ENCODE results near the gene SERTAD4.
"Not testable (repeated sequence)": the region's sequence is repeated elsewhere in the genome, so short reads cannot be mapped to it uniquely, and the experiment has no call there.

Gene SERTAD4

DNA sequence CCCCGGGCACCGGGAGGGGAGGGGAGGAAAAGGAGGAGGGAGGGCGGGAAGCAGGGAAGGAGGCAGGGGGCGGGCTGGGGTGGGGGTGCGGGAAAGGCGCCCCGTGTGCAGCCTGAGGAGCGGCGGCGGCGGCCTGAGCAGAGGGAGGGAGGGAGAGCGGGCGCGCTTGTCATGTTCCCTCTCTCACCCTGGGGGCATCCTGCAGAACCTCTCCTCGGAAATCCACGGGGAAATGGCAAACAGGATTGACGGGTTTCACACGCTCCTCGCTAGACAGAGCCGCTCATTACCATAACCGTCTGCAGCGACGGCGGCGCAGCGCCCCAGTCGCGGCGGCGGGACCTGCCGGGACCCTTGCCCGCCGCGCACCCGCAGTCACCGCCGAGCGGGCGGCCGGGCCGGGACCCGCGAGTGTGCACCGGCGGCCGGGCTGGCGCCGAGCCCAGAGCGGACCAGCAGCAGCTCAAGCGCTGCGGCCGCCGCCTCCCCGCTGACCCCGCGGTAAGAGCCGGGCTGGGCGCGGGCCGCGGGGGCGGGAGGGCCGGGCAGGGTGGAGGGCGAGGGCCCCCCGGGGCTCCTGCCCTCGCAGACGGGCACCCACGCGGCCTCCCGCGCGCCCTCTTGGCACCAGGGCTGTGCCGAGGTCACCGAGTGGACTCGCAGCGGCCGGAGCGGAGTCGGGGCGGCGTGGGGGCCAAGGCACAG lies at the start of gene SERTAD4:
Gene SERTAD4, plus strand, starts transcription at position 286 of the 705 bp plus-strand sequence. CDS start 5,165 bp downstream, outside the sequence.
- peak; percentile 39 for DNase-seq

GRCh38 chr1:210185063-210185462 lies 47.5 kb upstream of the SERTAD4 start:
- DNase-seq: no peak

DNA sequence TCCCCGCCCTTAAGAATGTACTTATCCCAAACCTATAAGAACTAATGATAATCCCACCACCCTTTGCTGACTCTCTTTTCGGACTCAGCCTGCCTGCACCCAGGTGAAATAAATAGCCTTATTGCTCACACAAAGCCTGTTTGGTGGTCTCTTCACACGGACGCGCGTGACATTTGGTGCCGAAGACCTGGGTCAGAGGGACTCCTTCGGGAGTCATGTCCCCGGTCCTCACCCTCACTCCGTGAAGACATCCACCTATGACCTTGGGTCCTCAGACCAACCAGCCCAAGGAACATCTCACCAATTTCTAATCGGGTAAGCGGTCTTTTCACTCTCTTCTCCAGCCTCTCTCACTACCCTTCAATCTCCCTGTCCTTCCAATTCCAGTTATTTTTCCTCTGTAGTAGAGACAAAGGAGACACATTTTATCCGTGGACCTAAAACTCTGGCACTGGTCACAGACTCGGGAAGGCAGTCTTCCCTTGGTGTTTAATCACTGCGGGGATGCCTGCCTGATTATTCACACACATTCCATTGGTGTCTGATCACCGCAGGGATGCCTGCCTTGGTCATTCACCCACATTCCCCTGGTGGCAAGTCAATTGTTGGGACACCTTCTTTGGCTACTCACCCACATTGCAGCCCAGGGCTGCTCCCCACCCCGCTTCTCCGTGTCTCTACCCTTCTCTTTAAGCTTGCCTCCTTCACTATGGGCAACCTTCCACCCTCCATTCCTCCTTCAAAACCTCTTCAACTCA lies 44.6 kb upstream of the SERTAD4 start:
- peak; percentile 74 for DNase-seq

GRCh38 chr1:210189426-210189825 lies 43.2 kb upstream of the SERTAD4 start:
- DNase-seq: no peak

DNA sequence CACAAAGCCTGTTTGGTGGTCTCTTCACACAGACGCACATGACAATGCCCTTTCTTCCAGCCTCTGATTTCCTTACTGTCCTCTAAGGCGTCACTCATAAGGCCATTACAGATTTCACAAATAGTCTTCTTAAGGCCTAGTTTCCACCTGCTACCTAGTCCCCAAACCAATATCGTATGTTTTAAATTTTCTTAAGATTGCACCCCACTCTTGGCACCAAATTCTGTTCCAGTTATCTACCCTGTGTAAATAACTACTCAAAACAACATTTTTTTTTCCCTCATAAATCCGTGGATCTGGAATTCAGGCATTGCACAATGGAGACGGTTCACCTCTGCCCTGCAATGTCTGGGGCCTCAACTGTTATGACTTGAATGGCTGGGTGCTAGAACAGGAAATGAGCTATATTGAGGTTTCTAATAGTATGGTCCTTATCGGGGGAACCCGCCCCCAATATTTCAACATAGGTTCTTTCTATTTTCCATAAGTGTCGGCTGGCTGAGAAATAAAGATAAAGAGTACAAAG lies 36.9 kb upstream of the SERTAD4 start:
- no peak for DNase-seq

DNA sequence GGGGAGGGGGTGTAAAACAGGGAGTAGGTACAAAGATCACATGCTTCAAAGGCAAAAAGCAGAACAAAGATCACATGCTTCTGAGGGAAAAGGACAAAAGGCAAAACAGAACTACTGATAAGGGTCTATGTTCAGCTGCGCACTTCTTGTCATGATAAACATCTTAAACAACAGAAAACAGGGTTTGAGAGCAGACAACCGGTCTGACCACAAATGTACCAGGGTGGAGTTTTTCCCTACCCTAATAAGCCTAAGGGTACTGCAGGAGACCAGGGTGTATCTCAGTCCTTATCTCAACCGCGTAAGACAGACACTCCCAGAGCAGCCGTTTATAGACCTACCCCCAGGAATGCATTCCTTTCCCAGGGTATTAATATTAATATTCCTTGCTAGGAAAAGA lies 36.3 kb upstream of the SERTAD4 start:
- not testable (repeated sequence) for DNase-seq

- DNase-seq: no peak
Observed at GRCh38 chr1:210198840-210199239, 33.8 kb upstream of the SERTAD4 start.

GRCh38 chr1:210200124-210200736 lies 32.4 kb upstream of the SERTAD4 start:
- no peak for DNase-seq

GRCh38 chr1:210201681-210202080 lies 30.9 kb upstream of the SERTAD4 start:
- no peak for DNase-seq

- DNase-seq: no peak
Observed at GRCh38 chr1:210207597-210208450, 24.8 kb upstream of the SERTAD4 start.

DNA sequence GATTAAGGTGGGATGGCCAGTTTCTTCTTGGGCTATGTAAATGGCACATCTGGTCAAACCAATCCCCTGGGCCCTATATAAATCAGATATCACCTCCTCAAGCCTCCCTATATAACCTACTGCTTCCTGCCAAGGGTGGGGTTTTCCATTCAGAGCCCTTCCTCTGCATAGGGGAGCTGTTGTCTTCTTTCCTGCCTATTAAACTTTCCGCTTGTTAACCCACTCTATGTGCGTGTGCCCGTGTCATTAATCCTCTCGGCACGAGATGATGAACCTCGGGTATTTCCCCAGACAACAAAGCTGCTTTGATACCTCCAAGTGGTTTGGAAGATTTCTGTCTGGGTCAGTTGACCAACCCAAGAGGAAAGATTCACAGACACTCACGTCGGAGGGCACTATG lies 19.3 kb upstream of the SERTAD4 start:
- DNase-seq: no peak

GRCh38 chr1:210214573-210215409 lies 17.8 kb upstream of the SERTAD4 start:
- DNase-seq: no peak

DNA sequence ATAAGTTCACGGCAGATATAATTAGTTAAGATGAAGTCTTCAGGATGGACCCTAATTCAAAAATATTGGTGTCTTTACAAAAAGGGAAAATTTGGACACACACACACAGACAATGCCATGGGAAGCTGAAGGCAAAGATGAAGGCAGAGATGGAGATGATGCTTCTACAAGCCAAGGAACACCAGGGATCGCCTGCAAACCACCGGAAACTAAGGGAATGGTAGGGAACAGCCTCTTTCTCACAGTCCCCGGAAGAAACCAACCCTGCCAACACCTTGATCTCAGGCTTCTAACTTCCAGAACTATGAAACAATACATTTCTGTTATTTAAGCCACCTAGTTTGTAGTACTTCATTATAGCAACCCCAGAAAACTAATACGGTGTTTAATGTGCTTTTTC lies 15.1 kb upstream of the SERTAD4 start:
- no peak for DNase-seq

DNA sequence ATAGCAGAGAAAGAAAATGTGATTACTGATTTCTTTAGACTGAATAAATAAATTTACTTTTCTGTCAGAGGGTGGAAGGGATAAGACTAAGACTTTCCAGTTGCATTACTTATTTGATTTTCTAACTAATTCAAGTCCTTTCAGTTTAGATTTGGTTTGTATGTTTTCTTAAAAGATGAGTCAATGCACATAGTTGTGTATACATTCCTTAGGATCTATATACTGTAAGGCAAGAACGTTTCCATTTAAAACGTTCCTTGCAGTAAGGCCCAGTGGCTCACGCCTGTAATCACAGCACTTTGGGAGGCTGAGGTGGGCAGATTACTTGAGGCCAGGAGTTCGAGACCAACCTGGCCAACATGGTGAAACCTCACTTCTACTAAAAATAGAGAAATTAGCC lies 14.5 kb upstream of the SERTAD4 start:
- DNase-seq: no peak

- peak; percentile 86 for DNase-seq
Observed at GRCh38 chr1:210222340-210223006, 10.1 kb upstream of the SERTAD4 start.

- peak; percentile 27 for DNase-seq
Observed at GRCh38 chr1:210223226-210223904, 9.2 kb upstream of the SERTAD4 start.

DNA sequence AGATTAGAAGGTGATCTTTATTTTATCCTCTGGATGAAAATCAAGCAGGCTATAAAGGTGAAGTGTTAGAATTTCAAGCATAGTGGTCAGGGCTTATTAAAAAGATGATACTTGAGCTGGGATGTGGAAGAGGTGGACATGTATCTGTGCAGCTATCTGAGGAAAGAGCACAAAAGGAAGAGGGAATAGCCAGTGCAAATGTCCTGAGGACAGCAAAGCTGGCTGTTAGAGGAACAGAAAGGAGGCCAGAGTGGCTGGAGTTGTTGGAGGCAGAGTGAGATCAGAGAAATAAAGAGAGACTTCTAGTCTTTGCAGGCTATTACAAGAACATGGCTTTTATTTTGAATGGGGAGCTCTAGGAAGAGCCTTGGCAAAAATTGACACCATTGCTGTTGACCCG lies 4.4 kb upstream of the SERTAD4 start:
- no peak for DNase-seq

- no peak for DNase-seq
Observed at GRCh38 chr1:210230149-210230695, 2.4 kb upstream of the SERTAD4 start.

DNA sequence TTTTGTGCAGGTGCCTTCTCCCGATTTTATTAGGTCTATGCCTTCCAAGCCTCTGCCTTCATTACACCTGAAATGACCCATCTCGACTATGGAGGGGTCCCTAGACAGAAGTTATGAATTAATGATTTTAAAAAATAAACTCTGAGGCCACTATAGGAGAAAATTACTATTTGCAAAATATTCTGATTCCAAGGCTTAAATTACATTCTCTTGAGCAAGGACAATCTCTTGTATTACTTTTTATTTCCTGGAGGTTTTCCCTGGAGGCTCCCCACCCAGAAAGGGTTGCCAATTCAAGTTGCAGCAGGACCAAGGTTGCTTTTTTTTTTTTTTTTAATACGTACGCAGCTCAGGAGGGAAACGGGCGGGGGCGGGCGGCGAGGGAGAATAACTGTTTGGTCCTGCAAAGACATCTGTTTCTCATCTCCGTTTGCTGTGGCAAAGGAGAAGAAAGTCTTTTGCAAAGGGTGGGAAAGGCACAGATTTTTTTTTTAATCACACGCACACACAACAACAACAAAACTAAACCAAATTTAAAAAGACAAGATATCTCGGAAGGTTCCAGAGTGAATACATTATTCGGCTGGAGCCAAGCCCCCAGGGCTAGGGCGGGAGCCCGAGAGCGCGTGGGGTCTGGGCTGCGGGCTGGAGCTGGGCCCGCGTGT lies 618 bp upstream of the SERTAD4 start:
- no peak for DNase-seq

- no peak for DNase-seq
Observed at GRCh38 chr1:210233216-210233494, 559 bp downstream of the SERTAD4 start.

Measured in kidney glomerular epithelial cell (primary cell).